ENCODE results near the gene GYG2. TPM values are rescaled to one million over a fixed set of nuclear protein-coding genes. Genes with fewer than 3 reads are reported as not detected.

The GYG2 gene
- total and polyA plus RNA-seq, 2 of the 13 experiments (the other 11 are each of a cell fraction or from before 2014, with no cell fraction given) = 20.0 to 24.3 TPM

- no peak overlapping the region for H3K4me3 ChIP-seq (replicated peaks in 1 of 3; ENCODE audit: insufficient read depth in 1 of 3, low read depth in 2 of 3, low read length in 3 of 3)
- POLR2A ChIA-PET = no interaction called here
- ATAC-seq (no peak), FAIRE-seq (peak; percentile 52), DNase-seq (ENCODE audit: low spot score) (no peak)
- CTCF ChIA-PET (ENCODE audit: low intra/inter-chr PET ratio, low total read pairs) = no interaction called here
- no peaks in the 10 kb centered on the region for H3K4me1 ChIP-seq (ENCODE audit: insufficient read depth, low read length)
- H3K9ac ChIP-seq (ENCODE audit: insufficient read depth, low read depth, low read length) = no peak overlapping the region
- H3K36me3 ChIP-seq (replicated peaks in 1 of 2; ENCODE audit: control insufficient read depth in 1 of 2, insufficient read depth in 2 of 2, low read length in 2 of 2) = no peaks in the 10 kb centered on the region
- 77% methylated on average over 2 of the region's 3 CpGs for WGBS (ENCODE audit: low lambda C conversion rate)
- no peak overlapping the region for H3K4me2 ChIP-seq (ENCODE audit: low read depth, low read length)
- H2AFZ ChIP-seq (ENCODE audit: low read length) = no peak overlapping the region
- no peak for TF ChIP-seq STAT5B (CRISPR knock-in tag; IDR thresholded peaks at IDR 0.05)
- TF ChIP-seq, protein P1, sequence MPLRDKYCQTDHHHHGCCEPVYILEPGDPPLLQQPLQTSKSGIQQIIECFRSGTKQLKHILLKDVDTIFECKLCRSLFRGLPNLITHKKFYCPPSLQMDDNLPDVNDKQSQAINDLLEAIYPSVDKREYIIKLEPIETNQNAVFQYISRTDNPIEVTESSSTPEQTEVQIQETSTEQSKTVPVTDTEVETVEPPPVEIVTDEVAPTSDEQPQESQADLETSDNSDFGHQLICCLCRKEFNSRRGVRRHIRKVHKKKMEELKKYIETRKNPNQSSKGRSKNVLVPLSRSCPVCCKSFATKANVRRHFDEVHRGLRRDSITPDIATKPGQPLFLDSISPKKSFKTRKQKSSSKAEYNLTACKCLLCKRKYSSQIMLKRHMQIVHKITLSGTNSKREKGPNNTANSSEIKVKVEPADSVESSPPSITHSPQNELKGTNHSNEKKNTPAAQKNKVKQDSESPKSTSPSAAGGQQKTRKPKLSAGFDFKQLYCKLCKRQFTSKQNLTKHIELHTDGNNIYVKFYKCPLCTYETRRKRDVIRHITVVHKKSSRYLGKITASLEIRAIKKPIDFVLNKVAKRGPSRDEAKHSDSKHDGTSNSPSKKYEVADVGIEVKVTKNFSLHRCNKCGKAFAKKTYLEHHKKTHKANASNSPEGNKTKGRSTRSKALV (CRISPR knock-in tag; IDR thresholded peaks at IDR 0.05) = no peak
- 0 out of 2 replicates have a peak, but pooled peaks have one; percentile 9 for TF ChIP-seq STAG1 (CRISPR knock-in tag; IDR thresholded peaks at IDR 0.05)
- TF ChIP-seq, protein P2, sequence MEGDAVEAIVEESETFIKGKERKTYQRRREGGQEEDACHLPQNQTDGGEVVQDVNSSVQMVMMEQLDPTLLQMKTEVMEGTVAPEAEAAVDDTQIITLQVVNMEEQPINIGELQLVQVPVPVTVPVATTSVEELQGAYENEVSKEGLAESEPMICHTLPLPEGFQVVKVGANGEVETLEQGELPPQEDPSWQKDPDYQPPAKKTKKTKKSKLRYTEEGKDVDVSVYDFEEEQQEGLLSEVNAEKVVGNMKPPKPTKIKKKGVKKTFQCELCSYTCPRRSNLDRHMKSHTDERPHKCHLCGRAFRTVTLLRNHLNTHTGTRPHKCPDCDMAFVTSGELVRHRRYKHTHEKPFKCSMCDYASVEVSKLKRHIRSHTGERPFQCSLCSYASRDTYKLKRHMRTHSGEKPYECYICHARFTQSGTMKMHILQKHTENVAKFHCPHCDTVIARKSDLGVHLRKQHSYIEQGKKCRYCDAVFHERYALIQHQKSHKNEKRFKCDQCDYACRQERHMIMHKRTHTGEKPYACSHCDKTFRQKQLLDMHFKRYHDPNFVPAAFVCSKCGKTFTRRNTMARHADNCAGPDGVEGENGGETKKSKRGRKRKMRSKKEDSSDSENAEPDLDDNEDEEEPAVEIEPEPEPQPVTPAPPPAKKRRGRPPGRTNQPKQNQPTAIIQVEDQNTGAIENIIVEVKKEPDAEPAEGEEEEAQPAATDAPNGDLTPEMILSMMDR (CRISPR knock-in tag; IDR thresholded peaks at IDR 0.05) = peak; percentile 21; the same call in 1 of the 2 replicates
- no peak for TF ChIP-seq ZNF225 (CRISPR knock-in tag; IDR thresholded peaks at IDR 0.05)
- no peak for TF ChIP-seq ZNF777 (CRISPR knock-in tag; IDR thresholded peaks at IDR 0.05)
- no peak for TF ChIP-seq ZNF34 (CRISPR knock-in tag; IDR thresholded peaks at IDR 0.05; ENCODE audit: borderline replicate concordance)
- no peak for TF ChIP-seq HES4 (CRISPR knock-in tag; IDR thresholded peaks at IDR 0.05; ENCODE audit: borderline replicate concordance)
- no peaks in the 10 kb centered on the region for H4K20me1 ChIP-seq (ENCODE audit: insufficient read depth, low read length)
- intact Hi-C loops (cut with micrococcal nuclease; ENCODE audit: unreplicated experiment) (no loop called here), in situ Hi-C loops (cut with HindIII; ENCODE audit: extremely low pct_ligation_motif_present, low pct_unique_long_range_greater_than_20kb) (no loop called here)
- no peaks in the 10 kb centered on the region for H3K9me3 ChIP-seq (ENCODE audit: low read length)
- H3K27ac ChIP-seq (ENCODE audit: extremely low read length, insufficient read depth, low read length) = no peak overlapping the region
- no TSS peak for BruUV-seq (replicated peaks)
- no peaks in the 10 kb centered on the region for H3K27me3 ChIP-seq (ENCODE audit: control insufficient read depth in 1 of 2, insufficient read depth in 2 of 2, low read length in 2 of 2)
- H3K79me2 ChIP-seq (ENCODE audit: insufficient read depth, low read length) = no peaks in the 10 kb centered on the region
Measured at GRCh38 chrX:2913118-2913517, 84.4 kb downstream of the GYG2 start.
